Lower leg skin (tissue), 3 donors: ENCODE data around the gene GALR1.

ENCODE experiments used
- CTCF ChIP-seq, 3 donors: fragments of 450-650 bp; IDR thresholded peaks; one replicate each; pipeline ENCODE4 v1.5.1; 2016; ENCODE audit warnings: antibody characterized with exemption in 3 of 3, mild to moderate bottlenecking in 3 of 3, moderate library complexity in 2 of 3
- POLR2A ChIP-seq, 2 donors: fragments of 450-650 bp; IDR thresholded peaks; one replicate each; pipeline ENCODE4 v1.6.1; 2016 to 2017; ENCODE audit warnings: antibody characterized with exemption in 2 of 2, mild to moderate bottlenecking in 1 of 2, moderate library complexity in 1 of 2

GRCh38 chr18:77250926-77251729, 1.5 kb downstream of the GALR1 start:
- no peak for TF ChIP-seq CTCF (IDR thresholded peaks at IDR 0.05)
- TF ChIP-seq POLR2A (IDR thresholded peaks at IDR 0.05): no peak
